Transverse colon (tissue), 4 donors: ENCODE measurements around the gene NUP210.

ENCODE experiments used
- CTCF ChIP-seq, 5 experiments: fragments of 200-600 bp in 3 of 5; fragments of 450-650 bp in 2 of 5; sonication (generic) in 3 of 5; IDR thresholded peaks; 1 replicate in 2 of 5; 2 replicates in 3 of 5; pipeline ENCODE4 v1.5.1; 2016 to 2017; ENCODE audit warnings: antibody characterized with exemption in 5 of 5, inconsistent platforms in 3 of 5, mild to moderate bottlenecking in 2 of 5, moderate library complexity in 1 of 5
- EP300 ChIP-seq: sonication (generic); formaldehyde crosslinking; IDR thresholded peaks from one replicate; pipeline ENCODE4 v1.6.1; 2017; ENCODE audit warnings: antibody characterized with exemption, low read depth
- POLR2AphosphoS5 ChIP-seq, 3 donors: sonication (generic); formaldehyde crosslinking; IDR thresholded peaks; one replicate each; pipeline ENCODE4 v1.6.1; 2016; ENCODE audit warnings: antibody characterized with exemption in 3 of 3

- TF ChIP-seq CTCF (IDR thresholded peaks at IDR 0.05) (no peak), EP300 (no peak), POLR2AphosphoS5 (IDR thresholded peaks at IDR 0.05) (no peak)
These were observed 547 bp downstream of the NUP210 start for GRCh38 chr3:13419505-13420044.
